Tibial nerve (tissue), 4 donors: ENCODE results near the gene PIP5K1B.

ENCODE experiments used
- CTCF ChIP-seq, 5 experiments: fragments of 200-600 bp in 3 of 5; fragments of 450-650 bp in 2 of 5; sonication (generic) in 3 of 5; IDR thresholded peaks; one replicate each; pipeline ENCODE4 v1.5.1; 2016 to 2019; ENCODE audit warnings: antibody characterized with exemption in 5 of 5, mild to moderate bottlenecking in 3 of 5, moderate library complexity in 2 of 5
- EP300 ChIP-seq, 2 donors: sonication (generic); formaldehyde crosslinking; IDR thresholded peaks; one replicate each; pipeline ENCODE4 v1.6.1; 2017; ENCODE audit warnings: antibody characterized with exemption in 2 of 2, mild to moderate bottlenecking in 1 of 2

DNA sequence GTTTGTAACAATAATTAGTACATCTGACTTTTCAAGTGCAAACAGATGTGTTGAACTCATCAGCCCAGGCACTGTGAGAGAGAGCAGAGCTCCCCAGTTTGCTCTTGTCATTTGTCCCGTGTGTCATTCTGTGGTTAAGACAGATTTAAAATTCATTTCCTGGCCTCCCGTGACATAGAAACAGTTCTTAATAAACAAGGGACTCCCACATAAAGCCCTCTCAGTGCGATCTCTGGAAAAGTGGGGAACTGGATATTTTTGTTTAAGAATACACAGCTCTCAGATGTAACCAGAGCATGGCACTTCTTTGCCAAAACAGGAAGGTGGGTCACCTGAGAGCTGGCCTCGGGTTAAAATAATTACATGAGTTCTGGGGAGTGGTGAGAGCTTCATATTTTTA lies 250.3 kb downstream of the PIP5K1B start:
- TF ChIP-seq CTCF (IDR thresholded peaks at IDR 0.05) (no peak), EP300 (IDR thresholded peaks at IDR 0.05) (no peak)
